Tibial nerve (tissue), 3 donors: ENCODE results near the gene PHF14.

Experiments used
- CTCF ChIP-seq, 5 experiments: fragments of 200-600 bp in 3 of 5; fragments of 450-650 bp in 2 of 5; sonication (generic) in 3 of 5; IDR thresholded peaks; one replicate each; pipeline ENCODE4 v1.5.1; 2016 to 2019; ENCODE audit warnings: antibody characterized with exemption in 5 of 5, mild to moderate bottlenecking in 3 of 5, moderate library complexity in 2 of 5
- POLR2A ChIP-seq, 2 donors: fragments of 450-650 bp; IDR thresholded peaks; one replicate each; pipeline ENCODE4 v1.6.1; 2017; ENCODE audit warnings: antibody characterized with exemption in 2 of 2, mild to moderate bottlenecking in 2 of 2, moderate library complexity in 2 of 2

GRCh38 chr7:10950494-10950893, 23.2 kb upstream of the PHF14 start:
- TF ChIP-seq CTCF (IDR thresholded peaks at IDR 0.05) (no peak), POLR2A (IDR thresholded peaks at IDR 0.05) (no peak)
